A549 (cell line): ENCODE results near the gene PRKACG. TPM values are rescaled to one million over a fixed set of nuclear protein-coding genes. Genes with fewer than 3 reads are reported as not detected.

Experiments used
- ATAC-seq, 2 experiments: fragments of 200-7000 bp in 1 of 2; fragments of >200 bp in 1 of 2; cut with Nextera tagmentation in 1 of 2; cut with Tn5 transposase in 1 of 2; 3 replicates each; pipeline versions ENCODE4 v1.8.0 to v1.9.1; 2018 to 2020; ENCODE audit warnings: mild to moderate bottlenecking in 1 of 2, moderate library complexity in 1 of 2
- CTCF ChIA-PET: fragments of 300-600 bp; sonication (Branson Sonifier 250); formaldehyde crosslinking; extraction: SDS; loops from one replicate; lab custom pipeline; 2021; ENCODE audit warnings: antibody characterized with exemption, inconsistent platforms; lab: Yijun Ruan, JAX
- POLR2A ChIA-PET: fragments of 350-600 bp; formaldehyde crosslinking; extraction: SDS; loops from one replicate; lab custom pipeline; 2021; ENCODE audit warnings: antibody characterized with exemption, inconsistent platforms; lab: Yijun Ruan, JAX
- DNase-seq, 2 experiments: peaks; one replicate each; pipeline versions ENCODE4 v3.0.0 to v3.0.0-alpha.2; 2011 to 2016; ENCODE audit warnings: low read depth in 1 of 2, low spot score in 1 of 2
- FAIRE-seq: peaks from 2 replicates; lab custom pipeline; 2011; peaks lifted over from hg19 to GRCh38; lab: Jason Lieb, UNC
- H3K27ac ChIP-seq, 2 experiments: fragments of >200 bp; sonication (Bioruptor Twin); formaldehyde crosslinking; 3 replicates each; pipeline ENCODE4 v1.5.1; 2016 to 2017
- H3K4me1 ChIP-seq: fragments of >200 bp; sonication (Bioruptor Twin); formaldehyde crosslinking; 3 replicates; pipeline ENCODE4 v1.6.1; 2016
- H3K4me2 ChIP-seq: fragments of >200 bp; sonication (Bioruptor Twin); formaldehyde crosslinking; 3 replicates; pipeline ENCODE4 v1.6.1; 2016
- H3K4me3 ChIP-seq: fragments of >200 bp; sonication (Bioruptor Twin); formaldehyde crosslinking; 3 replicates; pipeline ENCODE4 v1.5.1; 2016
- H3K9me3 ChIP-seq: fragments of >200 bp; sonication (Bioruptor Twin); formaldehyde crosslinking; 3 replicates; pipeline ENCODE4 v1.6.1; 2016
- CBX2 ChIP-seq: fragments of 200-600 bp; sonication (generic); IDR thresholded peaks from 2 replicates; pipeline ENCODE4 v1.6.1; 2016; ENCODE audit warnings: low read depth, mild to moderate bottlenecking, borderline replicate concordance
- CEBPB ChIP-seq, 2 experiments: fragments of >200 bp in 1 of 2; sonication (Bioruptor Twin) in 1 of 2; formaldehyde crosslinking in 1 of 2; IDR thresholded peaks; 2 replicates each; pipeline ENCODE4 v1.6.1; 2012 to 2016
- CHD4 ChIP-seq: fragments of 200-600 bp; sonication (generic); IDR thresholded peaks from 2 replicates; pipeline ENCODE4 v1.6.1; 2016; ENCODE audit warnings: antibody characterized with exemption, mild to moderate bottlenecking, borderline replicate concordance
- FOSL2 ChIP-seq, 2 experiments: fragments of 450-650 bp in 1 of 2; fragments of >200 bp in 1 of 2; sonication (Bioruptor Twin) in 1 of 2; formaldehyde crosslinking; IDR thresholded peaks; 2 replicates each; pipeline versions ENCODE4 v1.5.0 to v1.6.1; 2016 to 2020; ENCODE audit warnings: mild to moderate bottlenecking in 1 of 2, moderate library complexity in 1 of 2
- GATA3 ChIP-seq: IDR thresholded peaks from 2 replicates; pipeline ENCODE4 v1.6.1; 2012; ENCODE audit warnings: borderline replicate concordance
- HOXA7 ChIP-seq: fragments of 250-450 bp; sonication (Bioruptor Pico); IDR thresholded peaks from 2 replicates; pipeline ENCODE4 v1.5.0; 2020; ENCODE audit warnings: mild to moderate bottlenecking, moderate library complexity
- NPAS2 ChIP-seq: fragments of 250-450 bp; sonication (Bioruptor Pico); IDR thresholded peaks from 2 replicates; pipeline ENCODE4 v1.8.0; 2022; ENCODE audit warnings: mild to moderate bottlenecking, moderate library complexity, borderline replicate concordance
- NR3C1 ChIP-seq: fragments of >200 bp; sonication (Bioruptor Twin); formaldehyde crosslinking; IDR thresholded peaks from 3 replicates; pipeline ENCODE4 v1.6.1; 2017
- PHF8 ChIP-seq: fragments of 200-600 bp; sonication (generic); IDR thresholded peaks from 2 replicates; pipeline ENCODE4 v1.6.1; 2016; ENCODE audit warnings: low read depth, mild to moderate bottlenecking, antibody characterized with exemption, moderate library complexity, borderline replicate concordance
- POLR2A ChIP-seq: IDR thresholded peaks from 2 replicates; pipeline ENCODE4 v1.6.1; 2012; ENCODE audit warnings: mild to moderate bottlenecking, low read length
- POLR2AphosphoS2 ChIP-seq: conservative IDR thresholded peaks from 2 replicates; pipeline ENCODE4 v1.6.1; 2012; ENCODE audit warnings: low read length, improper control_type of control experiment, inconsistent platforms
- RNF2 ChIP-seq: fragments of 200-600 bp; sonication (generic); IDR thresholded peaks from 2 replicates; pipeline ENCODE4 v1.6.1; 2016; ENCODE audit warnings: low read depth, mild to moderate bottlenecking, antibody characterized with exemption, moderate library complexity, borderline replicate concordance
- SREBF2 ChIP-seq: fragments of 450-650 bp; IDR thresholded peaks from 2 replicates; pipeline ENCODE4 v1.6.1; 2014; ENCODE audit warnings: mild to moderate bottlenecking, moderate library complexity
- TP53 ChIP-seq: fragments of 250-450 bp; sonication (Bioruptor Pico); IDR thresholded peaks from 2 replicates; pipeline ENCODE4 v1.5.0; 2021; ENCODE audit warnings: mild to moderate bottlenecking, moderate library complexity
- ZC3H11A ChIP-seq: fragments of 450-650 bp; IDR thresholded peaks from 2 replicates; pipeline ENCODE4 v1.6.1; 2014; ENCODE audit warnings: antibody characterized with exemption, mild to moderate bottlenecking
- WGBS: methylation state at CpG from one replicate; pipeline ENCODE4 v1.1.6; 2017; ENCODE audit errors: missing lambda C conversion rate; 5-methylcytosine and 5-hydroxymethylcytosine counted together
- polyA plus RNA-seq, 4 experiments: library from polyadenylated mRNA; depleted of rRNA in 3 of 4; stranded (reverse); fragments of >200 nt; fragmentation: RNase III in 1 of 4; extraction: RNeasy Plus Mini Kit Qiagen cat#74134 plus additional on column Dnase treatment in 1 of 4; gene quantifications; 2 replicates in 3 of 4; 3 replicates in 1 of 4; pipeline ENCODE4 v1.2.3, GENCODE V29; 2011 to 2017
- TF ChIP-seq, protein P1 (sequence below): fragments of >200 bp; sonication (Bioruptor Twin); formaldehyde crosslinking; IDR thresholded peaks from 3 replicates; pipeline ENCODE4 v1.5.1; 2016
- TF ChIP-seq, protein P2 (sequence below): IDR thresholded peaks from 2 replicates; pipeline ENCODE4 v1.6.1; 2012
- TF ChIP-seq, protein P3 (sequence below): IDR thresholded peaks from 2 replicates; pipeline ENCODE4 v1.6.1; 2012
- TF ChIP-seq, protein P4 (sequence below): fragments of >200 bp; sonication (Bioruptor Twin); formaldehyde crosslinking; IDR thresholded peaks from 2 replicates; pipeline ENCODE4 v1.6.1; 2016
- TF ChIP-seq, protein P5 (sequence below): fragments of 250-450 bp; sonication (Bioruptor Pico); IDR thresholded peaks from 2 replicates; pipeline ENCODE4 v1.5.0; 2020; ENCODE audit warnings: low read depth, mild to moderate bottlenecking, moderate library complexity
- TF ChIP-seq, protein P6 (sequence below): fragments of >200 bp; sonication (Bioruptor Twin); formaldehyde crosslinking; IDR thresholded peaks from 3 replicates; pipeline ENCODE4 v1.6.1; 2016

PRKACG gene
- polyA plus RNA-seq, 2 of the 4 experiments (the other 2 are of a cell fraction) = not detected

DNA sequence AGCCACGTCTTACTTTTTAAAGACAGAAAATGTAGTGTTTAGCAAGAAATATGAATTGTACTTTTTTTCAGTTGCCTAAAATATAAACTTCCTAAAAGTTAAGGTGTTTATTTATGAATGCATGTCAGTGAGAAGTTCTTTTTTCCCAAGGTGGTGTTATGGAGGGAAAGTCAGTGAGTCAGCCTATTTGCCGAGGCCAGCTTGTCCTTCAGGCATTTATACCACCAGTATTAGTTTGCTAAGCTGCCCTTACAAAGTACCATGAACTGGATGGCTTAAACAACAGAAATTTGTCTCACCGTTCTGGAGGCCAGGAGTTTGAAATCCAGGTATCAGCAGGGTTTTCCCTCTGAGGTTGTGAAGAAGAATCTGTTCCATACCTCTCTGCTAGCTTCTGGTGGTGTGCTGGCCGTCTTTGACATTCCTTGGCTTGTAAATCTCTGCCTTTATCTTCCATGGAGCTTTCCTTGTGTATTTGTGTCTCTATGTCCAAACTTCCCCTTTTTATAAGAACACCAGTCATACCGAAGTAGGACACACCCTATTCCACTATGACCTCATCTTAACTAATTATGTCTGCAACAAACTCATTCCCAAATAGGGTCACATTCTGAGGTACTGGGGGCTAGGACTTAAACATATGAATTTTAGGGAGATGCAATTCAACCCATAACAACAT lies 38.4 kb downstream of the PRKACG start:
- CTCF ChIA-PET = no interaction called here
- no peak for FAIRE-seq
- 43% methylated on average over 5 of the region's 5 CpGs for WGBS

DNA sequence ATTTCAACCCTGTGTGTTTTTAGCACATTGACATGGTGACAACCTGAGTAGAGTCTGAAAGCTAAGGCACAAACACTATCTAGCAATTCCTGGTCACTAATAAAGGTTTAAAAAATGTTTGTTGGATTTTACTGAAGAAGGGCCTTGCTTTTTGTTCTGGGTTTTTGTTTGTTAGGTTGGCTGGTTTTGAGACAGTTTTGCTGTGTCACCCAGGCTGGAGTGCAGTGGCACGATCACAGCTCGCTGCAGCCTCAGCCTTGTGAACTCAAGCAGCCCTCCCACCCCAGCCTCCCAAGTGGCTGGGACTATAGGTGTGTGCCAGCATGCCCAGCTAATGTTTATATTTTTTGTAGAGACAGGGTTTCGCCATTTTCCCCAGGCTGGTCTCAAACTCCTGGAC lies 39.0 kb downstream of the PRKACG start:
- no peak for FAIRE-seq
- CTCF ChIA-PET = interaction anchor here (1.1 kb wide), 2 partner anchors 76 to 77 kb away, joined by 3 read pairs; no protein-coding TSS in a partner anchor
- H3K4me3 ChIP-seq = no peak overlapping the region
- no peak for TF ChIP-seq CBX2
- TF ChIP-seq, protein P1, sequence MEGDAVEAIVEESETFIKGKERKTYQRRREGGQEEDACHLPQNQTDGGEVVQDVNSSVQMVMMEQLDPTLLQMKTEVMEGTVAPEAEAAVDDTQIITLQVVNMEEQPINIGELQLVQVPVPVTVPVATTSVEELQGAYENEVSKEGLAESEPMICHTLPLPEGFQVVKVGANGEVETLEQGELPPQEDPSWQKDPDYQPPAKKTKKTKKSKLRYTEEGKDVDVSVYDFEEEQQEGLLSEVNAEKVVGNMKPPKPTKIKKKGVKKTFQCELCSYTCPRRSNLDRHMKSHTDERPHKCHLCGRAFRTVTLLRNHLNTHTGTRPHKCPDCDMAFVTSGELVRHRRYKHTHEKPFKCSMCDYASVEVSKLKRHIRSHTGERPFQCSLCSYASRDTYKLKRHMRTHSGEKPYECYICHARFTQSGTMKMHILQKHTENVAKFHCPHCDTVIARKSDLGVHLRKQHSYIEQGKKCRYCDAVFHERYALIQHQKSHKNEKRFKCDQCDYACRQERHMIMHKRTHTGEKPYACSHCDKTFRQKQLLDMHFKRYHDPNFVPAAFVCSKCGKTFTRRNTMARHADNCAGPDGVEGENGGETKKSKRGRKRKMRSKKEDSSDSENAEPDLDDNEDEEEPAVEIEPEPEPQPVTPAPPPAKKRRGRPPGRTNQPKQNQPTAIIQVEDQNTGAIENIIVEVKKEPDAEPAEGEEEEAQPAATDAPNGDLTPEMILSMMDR = no peak
- TF ChIP-seq TP53 (CRISPR knock-in tag) = no peak
- no peak for TF ChIP-seq HOXA7
- TF ChIP-seq, protein P2, sequence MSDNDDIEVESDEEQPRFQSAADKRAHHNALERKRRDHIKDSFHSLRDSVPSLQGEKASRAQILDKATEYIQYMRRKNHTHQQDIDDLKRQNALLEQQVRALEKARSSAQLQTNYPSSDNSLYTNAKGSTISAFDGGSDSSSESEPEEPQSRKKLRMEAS = no peak
- TF ChIP-seq, protein P3, sequence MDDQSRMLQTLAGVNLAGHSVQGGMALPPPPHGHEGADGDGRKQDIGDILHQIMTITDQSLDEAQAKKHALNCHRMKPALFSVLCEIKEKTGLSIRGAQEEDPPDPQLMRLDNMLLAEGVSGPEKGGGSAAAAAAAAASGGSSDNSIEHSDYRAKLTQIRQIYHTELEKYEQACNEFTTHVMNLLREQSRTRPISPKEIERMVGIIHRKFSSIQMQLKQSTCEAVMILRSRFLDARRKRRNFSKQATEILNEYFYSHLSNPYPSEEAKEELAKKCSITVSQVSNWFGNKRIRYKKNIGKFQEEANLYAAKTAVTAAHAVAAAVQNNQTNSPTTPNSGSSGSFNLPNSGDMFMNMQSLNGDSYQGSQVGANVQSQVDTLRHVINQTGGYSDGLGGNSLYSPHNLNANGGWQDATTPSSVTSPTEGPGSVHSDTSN = no peak
- no peak for TF ChIP-seq POLR2A
- no peak for TF ChIP-seq POLR2AphosphoS2
- TF ChIP-seq CHD4 = no peak
- no peak for TF ChIP-seq SREBF2
- TF ChIP-seq RNF2 = no peak
- TF ChIP-seq ZC3H11A = no peak
- TF ChIP-seq, all 56 proteins: peak for 0
- Histone ChIP-seq H3K9me3 (no peaks in the 10 kb centered on the region), H3K27ac (no peak overlapping the region), H3K4me1 (no peaks in the 10 kb centered on the region), H3K4me2 (no peak overlapping the region)
- POLR2A ChIA-PET = no interaction called here
- WGBS = 52% methylated on average over 3 of the region's 3 CpGs
- DNase-seq = no peak
- ATAC-seq = no peak

More for the DNA sequence above, 38.4 kb downstream of the PRKACG start:
- ATAC-seq (no peak), DNase-seq (no peak)
- TF ChIP-seq GATA3 (no peak), PHF8 (no peak), NR3C1 (no peak), FOSL2 (IDR thresholded peaks at IDR 0.05) (no peak), FOSL2 (CRISPR knock-in tag; IDR thresholded peaks at IDR 0.05) (no peak), ZC3H11A (no peak), NPAS2 (CRISPR knock-in tag) (no peak), SREBF2 (no peak), CEBPB (IDR thresholded peaks at IDR 0.05) (no peak)
- TF ChIP-seq, protein P4, sequence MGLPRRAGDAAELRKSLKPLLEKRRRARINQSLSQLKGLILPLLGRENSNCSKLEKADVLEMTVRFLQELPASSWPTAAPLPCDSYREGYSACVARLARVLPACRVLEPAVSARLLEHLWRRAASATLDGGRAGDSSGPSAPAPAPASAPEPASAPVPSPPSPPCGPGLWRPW = no peak
- TF ChIP-seq, protein P5, sequence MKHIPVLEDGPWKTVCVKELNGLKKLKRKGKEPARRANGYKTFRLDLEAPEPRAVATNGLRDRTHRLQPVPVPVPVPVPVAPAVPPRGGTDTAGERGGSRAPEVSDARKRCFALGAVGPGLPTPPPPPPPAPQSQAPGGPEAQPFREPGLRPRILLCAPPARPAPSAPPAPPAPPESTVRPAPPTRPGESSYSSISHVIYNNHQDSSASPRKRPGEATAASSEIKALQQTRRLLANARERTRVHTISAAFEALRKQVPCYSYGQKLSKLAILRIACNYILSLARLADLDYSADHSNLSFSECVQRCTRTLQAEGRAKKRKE (CRISPR knock-in tag) = no peak
- TF ChIP-seq, protein P3 = no peak
- TF ChIP-seq, protein P6, sequence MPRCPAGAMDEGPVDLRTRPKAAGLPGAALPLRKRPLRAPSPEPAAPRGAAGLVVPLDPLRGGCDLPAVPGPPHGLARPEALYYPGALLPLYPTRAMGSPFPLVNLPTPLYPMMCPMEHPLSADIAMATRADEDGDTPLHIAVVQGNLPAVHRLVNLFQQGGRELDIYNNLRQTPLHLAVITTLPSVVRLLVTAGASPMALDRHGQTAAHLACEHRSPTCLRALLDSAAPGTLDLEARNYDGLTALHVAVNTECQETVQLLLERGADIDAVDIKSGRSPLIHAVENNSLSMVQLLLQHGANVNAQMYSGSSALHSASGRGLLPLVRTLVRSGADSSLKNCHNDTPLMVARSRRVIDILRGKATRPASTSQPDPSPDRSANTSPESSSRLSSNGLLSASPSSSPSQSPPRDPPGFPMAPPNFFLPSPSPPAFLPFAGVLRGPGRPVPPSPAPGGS = no peak
- no peaks in the 10 kb centered on the region for H3K9me3 ChIP-seq
- no peaks in the 10 kb centered on the region for H3K4me1 ChIP-seq
- H3K4me2 ChIP-seq = no peak overlapping the region
- H3K27ac ChIP-seq = no peak overlapping the region
- POLR2A ChIA-PET = no interaction called here
- no peak overlapping the region for H3K4me3 ChIP-seq
